IMR-90 (cell line): ENCODE results near the gene ACAA2. TPM values are rescaled to one million over a fixed set of nuclear protein-coding genes. Genes with fewer than 3 reads are reported as not detected.

Source experiments
- ATAC-seq: fragments of 200-7000 bp; cut with Tn5 transposase; 2 replicates; pipeline ENCODE4 v1.9.1; 2020; ENCODE audit warnings: low read depth, mild to moderate bottlenecking, moderate library complexity
- BruUV-seq: library from RNA; stranded (reverse); fragments of 400-500 nt; replicated peaks from 2 replicates; lab custom pipeline; 2021; lab: Mats Ljungman, UMichigan
- CTCF ChIA-PET: fragments of 300-600 bp; formaldehyde crosslinking; extraction: SDS; loops from one replicate; lab custom pipeline; 2021; ENCODE audit warnings: antibody characterized with exemption; lab: Yijun Ruan, JAX
- POLR2A ChIA-PET: fragments of 300-600 bp; sonication (Branson Sonifier 250); formaldehyde crosslinking; loops from one replicate; lab custom pipeline; 2022; ENCODE audit warnings: antibody characterized with exemption; ENCODE audit not compliant: unreplicated experiment; lab: Charles Lee
- DNase-seq: peaks from one replicate; pipeline ENCODE4 v3.0.0; 2013
- H2AFZ ChIP-seq: replicated peaks from 2 replicates; pipeline ENCODE3; 2013; ENCODE audit warnings: low read length, mild to moderate bottlenecking; ENCODE audit not compliant: poor library complexity
- H2AK5ac ChIP-seq: 2 replicates; pipeline ENCODE4 v1.6.1; 2013; ENCODE audit warnings: low read depth, low read length, inconsistent platforms
- H2AK9ac ChIP-seq: replicated peaks from 2 replicates; pipeline ENCODE3; 2013; ENCODE audit warnings: mild to moderate bottlenecking, low read depth, low read length, moderate library complexity; ENCODE audit not compliant: poor library complexity
- H2BK120ac ChIP-seq: 2 replicates; pipeline ENCODE4 v1.6.1; 2013; ENCODE audit warnings: low read depth, low read length, inconsistent platforms
- H2BK15ac ChIP-seq: 3 replicates; pipeline ENCODE4 v1.6.1; 2013; ENCODE audit warnings: low read depth, low read length, inconsistent platforms
- H2BK20ac ChIP-seq: 2 replicates; pipeline ENCODE4 v1.6.1; 2013; ENCODE audit warnings: low read depth, mild to moderate bottlenecking, inconsistent platforms, low read length, moderate library complexity
- H2BK5ac ChIP-seq: 2 replicates; pipeline ENCODE4 v1.6.1; 2013; ENCODE audit warnings: mild to moderate bottlenecking, low read depth, low read length, inconsistent platforms; ENCODE audit not compliant: poor library complexity, severe bottlenecking
- H3K14ac ChIP-seq: replicated peaks from 2 replicates; pipeline ENCODE4 v1.6.1; 2013; ENCODE audit warnings: low read depth, low read length, inconsistent platforms
- H3K18ac ChIP-seq: 2 replicates; pipeline ENCODE4 v1.6.1; 2013; ENCODE audit warnings: low read depth, low read length, control low read depth
- H3K23ac ChIP-seq: 2 replicates; pipeline ENCODE4 v1.6.1; 2013; ENCODE audit warnings: low read depth, low read length, inconsistent platforms
- H3K27ac ChIP-seq: 2 replicates; pipeline ENCODE4 v1.5.1; 2013; ENCODE audit warnings: mild to moderate bottlenecking, control low read depth, low read length; ENCODE audit not compliant: insufficient read depth
- H3K27me3 ChIP-seq: 2 replicates; pipeline ENCODE4 v1.6.1; 2013; ENCODE audit warnings: low read length; ENCODE audit not compliant: control insufficient read depth, insufficient read depth
- H3K36me3 ChIP-seq: 2 replicates; pipeline ENCODE4 v1.6.1; 2013; ENCODE audit warnings: low read length, mixed read lengths; ENCODE audit not compliant: control insufficient read depth, insufficient read depth
- H3K4ac ChIP-seq: 2 replicates; pipeline ENCODE4 v1.6.1; 2013; ENCODE audit warnings: low read depth, low read length, inconsistent platforms
- H3K4me1 ChIP-seq: 2 replicates; pipeline ENCODE4 v1.6.1; 2013; ENCODE audit warnings: low read length, mixed read lengths; ENCODE audit not compliant: control insufficient read depth, insufficient read depth
- H3K4me2 ChIP-seq: 2 replicates; pipeline ENCODE4 v1.6.1; 2013; ENCODE audit warnings: low read depth, mild to moderate bottlenecking, control low read depth, low read length, moderate library complexity
- H3K4me3 ChIP-seq: 2 replicates; pipeline ENCODE4 v1.5.1; 2013; ENCODE audit warnings: low read depth, mild to moderate bottlenecking, control low read depth, low read length, moderate library complexity; ENCODE audit not compliant: insufficient read depth
- H3K56ac ChIP-seq: 2 replicates; pipeline ENCODE4 v1.6.1; 2013; ENCODE audit warnings: low read length, inconsistent platforms; ENCODE audit not compliant: insufficient read depth; ENCODE audit errors: extremely low read depth
- H3K79me1 ChIP-seq, 2 experiments: 2 replicates each; pipeline ENCODE4 v1.6.1; 2013; ENCODE audit warnings: low read length in 2 of 2, inconsistent platforms in 1 of 2, low read depth in 1 of 2
- H3K9ac ChIP-seq: 2 replicates; pipeline ENCODE4 v1.6.1; 2013; ENCODE audit warnings: low read depth, low read length, control low read depth
- H3K9me1 ChIP-seq: 2 replicates; pipeline ENCODE4 v1.6.1; 2013; ENCODE audit warnings: low read length, inconsistent platforms; ENCODE audit not compliant: insufficient read depth
- H3K9me3 ChIP-seq: 2 replicates; pipeline ENCODE4 v1.6.1; 2013; ENCODE audit warnings: low read length; ENCODE audit not compliant: control insufficient read depth, insufficient read depth
- H4K20me1 ChIP-seq: 2 replicates; pipeline ENCODE4 v1.6.1; 2013; ENCODE audit warnings: low read length, inconsistent platforms; ENCODE audit not compliant: insufficient read depth
- H4K5ac ChIP-seq: 2 replicates; pipeline ENCODE4 v1.6.1; 2013; ENCODE audit warnings: mild to moderate bottlenecking, low read depth, low read length, control low read depth
- H4K8ac ChIP-seq, 2 experiments: 2 replicates each; pipeline ENCODE4 v1.6.1; 2013; ENCODE audit warnings: low read depth in 2 of 2, low read length in 2 of 2, control low read depth in 1 of 2, inconsistent platforms in 1 of 2
- H4K91ac ChIP-seq: 2 replicates; pipeline ENCODE4 v1.6.1; 2013; ENCODE audit warnings: low read depth, low read length, inconsistent platforms; ENCODE audit not compliant: insufficient read depth
- CEBPB ChIP-seq: IDR thresholded peaks from 2 replicates; pipeline ENCODE4 v1.6.1; 2012; ENCODE audit warnings: low read depth, low read length, improper control_type of control experiment
- MAZ ChIP-seq: IDR thresholded peaks from 2 replicates; pipeline ENCODE4 v1.6.1; 2012; ENCODE audit warnings: low read depth, mild to moderate bottlenecking, low read length, improper control_type of control experiment, moderate library complexity, borderline replicate concordance
- MXI1 ChIP-seq: IDR thresholded peaks from 2 replicates; pipeline ENCODE4 v1.6.1; 2012; ENCODE audit warnings: low read depth, mild to moderate bottlenecking, low read length, moderate library complexity, borderline replicate concordance
- NFE2L2 ChIP-seq: fragments of 150-350 bp; IDR thresholded peaks from 2 replicates; pipeline ENCODE4 v1.6.1; 2016; ENCODE audit warnings: low read depth, mild to moderate bottlenecking, low read length
- WGBS, 2 experiments: methylation state at CpG; one replicate each; pipeline versions ENCODE4 v1.1.5 to v1.1.7; 2013; ENCODE audit warnings: missing lambda C conversion rate in 2 of 2; ENCODE audit not compliant: insufficient read length in 1 of 2; ENCODE audit errors: extremely low coverage in 2 of 2; 5-methylcytosine and 5-hydroxymethylcytosine counted together
- dilution Hi-C: fragments of 300-500 bp; cut with HindIII; formaldehyde crosslinking; loops from one replicate; pipeline ENCODE4 v1.14.3; 2018; ENCODE audit warnings: low sequenced_read_pairs; ENCODE audit not compliant: unreplicated experiment
- in situ Hi-C: fragments of 300-500 bp; cut with MboI; formaldehyde crosslinking; loops from 3 replicates; pipeline ENCODE4 v1.14.3; 2019; ENCODE audit warnings: low sequenced_read_pairs, inconsistent platforms, mixed read lengths
- intact Hi-C: fragments of 100-400 bp; cut with micrococcal nuclease; formaldehyde crosslinking; loops from 2 replicates; pipeline ENCODE4 v1.10.0; 2022
- polyA plus RNA-seq, 3 experiments: library from polyadenylated mRNA; depleted of rRNA; stranded (reverse); fragments of >200 nt; gene quantifications; 2 replicates each; pipeline ENCODE4 v1.2.3, GENCODE V29; 2012; ENCODE audit warnings: low replicate concordance in 1 of 3
- total RNA-seq: library from RNA; depleted of rRNA; stranded (reverse); fragments of >200 nt; gene quantifications from 2 replicates; pipeline ENCODE4 v1.2.3, GENCODE V29; 2012

The ACAA2 gene
- total and polyA plus RNA-seq, 2 of the 4 experiments (the other 2 are of a cell fraction), result 24.4 to 61.5 TPM

DNA sequence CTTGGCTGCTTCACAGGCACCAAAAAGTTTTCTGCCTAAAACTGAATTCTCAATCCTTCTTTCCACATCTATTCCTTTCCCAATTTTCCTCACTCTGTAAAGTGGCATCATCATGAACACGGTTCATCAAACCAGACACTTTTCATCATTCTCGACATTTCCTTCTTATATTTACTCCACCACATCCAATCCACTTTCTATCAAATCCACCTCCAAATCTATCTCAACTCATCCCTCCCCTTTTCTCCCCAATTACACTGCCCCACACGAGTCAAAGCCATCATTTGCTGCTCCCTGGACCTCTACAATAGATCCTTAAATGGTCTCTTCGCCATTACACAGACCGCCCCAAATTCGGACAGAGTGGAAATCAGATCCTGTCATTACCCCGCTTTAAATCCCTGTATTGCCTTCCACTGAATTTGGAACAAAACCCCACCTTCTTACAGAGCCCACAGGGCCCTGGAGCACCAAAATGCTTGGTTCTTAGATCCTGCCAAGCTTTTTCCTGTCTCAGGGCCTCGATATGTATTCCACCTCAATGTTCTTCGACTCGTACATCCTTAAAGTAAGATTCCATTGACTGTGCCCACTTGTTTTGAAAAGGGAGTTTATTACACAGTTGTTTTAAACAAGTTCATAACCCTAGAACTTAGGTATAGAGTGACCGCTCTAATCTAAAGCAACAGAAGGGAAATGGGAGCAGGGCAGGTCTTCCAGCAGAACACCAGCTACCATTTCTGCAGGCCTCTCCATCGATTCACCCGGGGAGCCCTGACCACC is 856 bp downstream of the ACAA2 start:
- Histone ChIP-seq H3K4ac (peak overlapping the region; percentile 87), H2AFZ (peak overlapping the region; percentile 96), H3K9ac (peak overlapping the region; percentile 82), H4K91ac (peak overlapping the region; percentile 61), H3K18ac (peak overlapping the region; percentile 66; the same call in 1 of the 2 replicates), H3K36me3 (no peaks in the 10 kb centered on the region; the same call in 1 of the 2 replicates), H3K4me1 (peaks cover 10% of the 10 kb centered on the region), H3K9me3 (no peaks in the 10 kb centered on the region), H3K14ac (peak overlapping the region; percentile 94), H2BK120ac (peak overlapping the region; percentile 28), H2AK5ac (0 out of 2 replicates have a peak overlapping the region, but pooled peaks have one; percentile 18), H2AK9ac (peak overlapping the region; percentile 37), H3K9me1 (no peaks in the 10 kb centered on the region), H3K27me3 (no peaks in the 10 kb centered on the region), H3K4me3 (peak overlapping the region; percentile 69), H4K20me1 (no peaks in the 10 kb centered on the region), H2BK20ac (peak overlapping the region; percentile 21; the same call in 1 of the 2 replicates), H2BK5ac (peak overlapping the region; percentile 78), H3K27ac (peak overlapping the region; percentile 94), H3K56ac (peak overlapping the region; percentile 97), H4K8ac (peak overlapping the region; percentile 81 to 99), H3K23ac (peak overlapping the region; percentile 78), H3K4me2 (peak overlapping the region; percentile 91), H2BK15ac (peak overlapping the region; percentile 37; the same call in 2 of the 3 replicates), H3K79me1 (peaks cover 22 to 37% of the 10 kb centered on the region in 2 experiments), H4K5ac (peak overlapping the region; percentile 85)
- no peak for TF ChIP-seq MXI1
- no peak for TF ChIP-seq NFE2L2
- no peak for TF ChIP-seq CEBPB
- no peak for TF ChIP-seq MAZ
- BruUV-seq, result no TSS peak
- ATAC-seq, result peak; percentile 0
- ChIA-PET CTCF (no interaction called here), POLR2A (no interaction called here)
- in situ Hi-C loops (no loop called here), dilution Hi-C loops (no loop called here), intact Hi-C loops (loop anchor here (2.0 kb wide), 2 partner anchors 22 to 46 kb away; no protein-coding TSS in a partner anchor)
- WGBS, 2 experiments, result 13 to 100% methylated on average over 1 to 4 of the region's 13 CpGs
- DNase-seq, result peak; percentile 15
